GM12891 (cell line): ENCODE measurements around the gene CUBN.

Experiments
- DNase-seq: peaks from one replicate; pipeline ENCODE4 v3.0.0; 2011; ENCODE audit warnings: low spot score; ENCODE audit not compliant: insufficient read length
- FAIRE-seq: peaks from 2 replicates; lab custom pipeline; 2011; peaks lifted over from hg19 to GRCh38; lab: Jason Lieb, UNC
- PAX5 ChIP-seq: IDR thresholded peaks from 2 replicates; pipeline ENCODE4 v1.6.1; 2011; ENCODE audit warnings: low read length, moderate library complexity, mild to moderate bottlenecking; ENCODE audit not compliant: insufficient read depth, severe bottlenecking
- POLR2A ChIP-seq: IDR thresholded peaks from 2 replicates; pipeline ENCODE4 v1.6.1; 2011; ENCODE audit warnings: low read depth, low read length, control low read depth
- POLR2AphosphoS5 ChIP-seq: IDR thresholded peaks from 2 replicates; pipeline ENCODE4 v1.6.1; 2011; ENCODE audit warnings: low read depth, low read length, control low read depth
- POU2F2 ChIP-seq: IDR thresholded peaks from 2 replicates; pipeline ENCODE4 v1.6.1; 2011; ENCODE audit warnings: low read depth, mild to moderate bottlenecking, control low read depth, low read length, moderate library complexity
- SPI1 ChIP-seq: IDR thresholded peaks from 2 replicates; pipeline ENCODE4 v1.6.1; 2011; ENCODE audit warnings: low read depth, low read length, control low read depth
- TAF1 ChIP-seq: IDR thresholded peaks from 2 replicates; pipeline ENCODE4 v1.6.1; 2011; ENCODE audit warnings: low read depth, low read length, control low read depth

CUBN gene

DNA sequence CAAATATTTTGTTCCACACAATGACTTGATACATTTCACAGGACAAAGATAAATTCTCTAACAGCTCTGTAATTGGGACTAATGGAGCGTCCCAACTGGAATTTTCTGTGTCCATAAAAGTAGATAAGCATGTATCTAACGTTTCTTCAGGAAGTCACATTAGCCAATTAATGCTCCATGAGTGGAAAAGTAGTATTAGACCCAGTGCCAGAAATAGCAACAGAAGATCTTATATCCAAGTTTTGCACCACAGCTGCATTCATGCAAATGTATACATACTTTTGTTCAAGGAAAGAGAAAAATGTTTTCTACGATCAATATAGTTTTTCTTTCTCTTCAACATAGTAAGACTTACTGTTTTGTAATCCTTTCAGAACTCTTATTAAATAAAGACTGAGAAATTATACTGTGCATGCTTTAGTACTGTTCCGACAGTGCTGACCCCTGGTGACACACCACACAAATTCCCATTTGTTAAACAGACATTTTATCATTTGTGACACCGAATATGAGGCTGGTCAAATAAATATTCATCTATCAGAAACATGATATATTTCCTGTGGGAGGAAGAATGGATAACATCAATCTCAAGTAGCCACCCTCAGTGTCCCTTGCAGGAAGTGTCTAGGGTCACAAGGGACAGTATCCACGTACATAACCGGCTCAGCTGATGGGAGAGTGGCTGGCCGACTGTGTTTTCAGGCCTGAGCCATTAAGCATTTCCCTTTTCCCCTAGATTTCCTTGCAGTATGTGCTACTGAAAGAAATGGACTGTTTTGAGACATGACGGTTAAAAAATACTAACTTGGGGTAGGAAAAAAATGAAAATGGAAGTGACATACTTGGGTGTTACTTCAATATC is 210.3 kb downstream of the CUBN start:
- DNase-seq (no peak), FAIRE-seq (no peak)

GRCh38 chr10:16916496-16916895 is 213.1 kb downstream of the CUBN start:
- FAIRE-seq (no peak), DNase-seq (no peak)
- TF ChIP-seq POU2F2 (no peak), SPI1 (no peak), PAX5 (no peak), POLR2A (no peak), TAF1 (no peak), POLR2AphosphoS5 (no peak)

More for the DNA sequence above, 210.3 kb downstream of the CUBN start:
- no peak for TF ChIP-seq TAF1
- no peak for TF ChIP-seq PAX5

GRCh38 chr10:16915300-16915699 is 214.3 kb downstream of the CUBN start:
- DNase-seq (no peak), FAIRE-seq (no peak)
- TF ChIP-seq SPI1: no peak
- TF ChIP-seq POLR2AphosphoS5: no peak
- no peak for TF ChIP-seq TAF1
- no peak for TF ChIP-seq POU2F2
- TF ChIP-seq POLR2A: no peak
- TF ChIP-seq PAX5: no peak

- no peak for FAIRE-seq
- no peak for DNase-seq
- TF ChIP-seq POLR2AphosphoS5 (no peak), PAX5 (no peak), SPI1 (no peak), POU2F2 (no peak), POLR2A (no peak), TAF1 (no peak)
Measured at GRCh38 chr10:16913266-16913665, 216.3 kb downstream of the CUBN start.

- no peak for FAIRE-seq
- no peak for DNase-seq
- TF ChIP-seq TAF1: no peak
- TF ChIP-seq SPI1: no peak
- TF ChIP-seq POU2F2: no peak
- TF ChIP-seq POLR2A: no peak
- no peak for TF ChIP-seq POLR2AphosphoS5
Measured at GRCh38 chr10:16910793-16911164, 218.8 kb downstream of the CUBN start.

DNA sequence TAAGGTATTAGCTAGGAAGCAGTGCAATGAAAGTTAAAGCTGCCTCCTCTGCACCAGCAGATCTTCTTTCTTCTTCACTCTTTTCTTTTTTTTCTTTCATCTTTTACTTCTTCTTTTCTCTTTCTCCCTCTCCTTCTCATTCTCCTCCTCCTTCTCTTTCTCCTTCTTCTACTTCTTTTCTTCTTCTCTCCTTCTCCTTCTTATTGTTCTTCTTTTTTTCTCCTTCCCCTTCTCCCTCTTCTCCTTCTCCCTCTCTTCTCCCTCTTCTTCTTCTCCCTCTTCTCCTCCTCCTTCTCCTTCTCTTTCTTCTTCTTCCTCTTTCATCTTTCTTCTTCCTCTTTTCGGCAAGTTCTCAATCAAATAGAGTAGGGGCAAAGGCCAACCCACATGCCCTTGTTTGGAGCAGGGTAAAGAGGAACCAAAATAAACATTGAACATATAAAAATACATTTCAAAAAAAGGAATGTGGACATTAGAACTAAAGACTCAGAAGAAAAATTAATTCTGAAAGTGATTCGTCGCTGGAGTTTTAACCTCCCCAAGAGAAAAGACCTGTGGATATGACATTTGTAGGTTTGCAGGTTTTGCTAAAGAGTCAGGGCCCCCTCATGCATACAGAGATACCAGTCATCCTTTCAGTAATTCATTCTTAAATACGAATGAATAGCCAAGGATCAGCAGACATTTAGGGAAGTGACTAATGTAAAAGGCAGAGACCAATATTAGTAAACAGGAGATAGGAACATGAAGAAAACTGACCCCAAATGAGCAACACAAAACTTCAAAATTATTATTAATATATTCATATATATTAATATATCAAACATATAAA is 219.4 kb downstream of the CUBN start:
- TF ChIP-seq POLR2A (no peak), PAX5 (no peak)
- DNase-seq (no peak), FAIRE-seq (no peak)

DNA sequence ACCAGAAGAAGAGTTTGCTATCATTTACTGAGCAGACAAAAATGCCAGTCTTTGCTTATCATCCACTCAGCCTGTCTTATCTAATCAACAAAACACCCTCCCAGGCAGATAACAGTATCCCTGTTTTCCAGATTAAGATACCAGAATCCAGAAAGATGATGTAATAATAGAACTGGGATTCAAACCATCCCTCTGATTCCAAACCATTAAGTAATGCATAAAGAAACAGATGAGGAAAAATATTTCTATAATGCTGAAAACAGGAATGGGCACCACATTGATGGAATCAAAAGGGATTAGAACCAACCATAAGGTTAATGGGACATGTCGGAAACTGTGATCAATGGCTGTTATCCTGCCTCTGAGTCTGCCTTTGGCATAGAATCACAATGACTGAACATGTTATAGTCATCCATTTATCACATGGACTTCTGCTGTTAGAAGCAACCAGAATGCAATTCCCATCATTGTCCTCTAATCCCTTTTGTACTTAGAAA is 220.3 kb downstream of the CUBN start:
- FAIRE-seq: no peak
- DNase-seq: no peak
- no peak for TF ChIP-seq POLR2AphosphoS5
- TF ChIP-seq POLR2A: no peak
- TF ChIP-seq SPI1: no peak

DNA sequence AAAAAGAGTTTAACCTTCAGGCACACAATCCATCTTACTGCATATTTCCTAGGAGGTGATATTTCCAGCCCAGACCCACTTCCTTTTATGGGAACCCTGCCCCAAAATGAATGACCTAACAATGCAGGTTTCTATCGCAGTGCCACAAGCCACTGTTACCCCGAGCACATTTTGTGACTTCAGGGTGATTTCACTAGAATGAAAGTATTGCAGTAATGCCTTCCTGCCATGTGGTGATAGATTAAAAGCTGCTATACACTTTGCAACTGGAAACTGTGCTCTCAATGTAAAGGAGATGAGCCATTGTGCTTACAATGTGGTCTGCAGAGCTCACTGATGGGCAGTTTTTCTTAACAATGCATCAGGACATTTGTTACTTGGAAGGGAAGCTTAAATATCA is 221.9 kb downstream of the CUBN start:
- FAIRE-seq: no peak
- no peak for TF ChIP-seq SPI1
- no peak for TF ChIP-seq POLR2A
- TF ChIP-seq PAX5: no peak
- TF ChIP-seq TAF1: no peak
- TF ChIP-seq POU2F2: no peak
- TF ChIP-seq POLR2AphosphoS5: no peak
- DNase-seq: no peak

DNA sequence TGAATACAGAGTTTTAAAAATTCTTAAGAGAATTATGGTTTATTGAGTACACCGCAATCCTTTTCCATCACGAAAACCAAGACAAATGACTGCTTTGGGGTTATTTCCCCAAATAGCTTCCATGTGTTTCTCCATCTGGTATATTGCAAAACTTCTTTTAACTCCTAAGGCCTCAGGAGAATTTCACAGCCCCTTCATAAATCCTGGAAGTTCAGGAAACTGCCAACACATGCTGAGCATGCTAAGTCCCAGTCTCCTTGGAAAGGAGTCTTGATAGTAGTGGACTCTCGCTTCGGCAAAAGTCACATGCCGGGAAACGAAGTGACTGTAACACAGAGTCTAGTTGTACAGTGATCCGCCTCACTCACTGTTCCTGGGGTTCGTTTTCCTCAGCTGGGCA is 224.3 kb downstream of the CUBN start:
- DNase-seq (no peak), FAIRE-seq (no peak)
- no peak for TF ChIP-seq TAF1
- TF ChIP-seq POLR2AphosphoS5: no peak
- TF ChIP-seq SPI1: no peak
- no peak for TF ChIP-seq PAX5
- TF ChIP-seq POLR2A: no peak
- no peak for TF ChIP-seq POU2F2

DNA sequence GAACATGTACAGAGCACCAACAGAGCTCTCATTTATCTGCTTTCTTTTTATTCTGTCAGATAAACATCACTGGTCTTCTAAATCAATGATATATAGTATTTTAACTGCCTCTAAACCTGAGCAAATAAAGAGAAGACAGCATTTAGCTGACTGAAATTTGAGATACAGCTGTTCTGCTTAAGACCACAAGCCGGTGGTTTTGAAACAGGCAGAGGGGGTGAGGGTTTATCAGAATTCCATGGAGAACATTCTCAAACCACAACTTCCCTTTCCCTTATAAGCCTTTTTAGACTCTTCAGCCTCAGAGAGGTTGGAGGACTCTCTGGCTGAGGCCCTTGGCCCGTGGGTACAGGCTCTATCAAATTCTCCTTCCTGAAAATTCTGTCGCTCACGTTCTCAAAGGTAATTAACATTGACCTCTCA is 225.0 kb downstream of the CUBN start:
- TF ChIP-seq POU2F2 (no peak), POLR2AphosphoS5 (no peak), PAX5 (no peak), TAF1 (no peak), POLR2A (no peak), SPI1 (no peak)
- FAIRE-seq: no peak
- DNase-seq: no peak
